Retina (tissue), 1 donor: ENCODE results near the gene RPS6KA2.
"Not testable (repeated sequence)": the region's sequence is repeated elsewhere in the genome, so short reads cannot be mapped to it uniquely, and the experiment has no call there.

Experiments
- DNase-seq: peaks from one replicate; pipeline ENCODE4 v3.0.0-alpha.2; 2016

The RPS6KA2 gene

GRCh38 chr6:166411721-166412151 is 215.3 kb downstream of the RPS6KA2 start:
- DNase-seq, result no peak

GRCh38 chr6:166411271-166411670 is 215.8 kb downstream of the RPS6KA2 start:
- no peak for DNase-seq

- no peak for DNase-seq
Observed at GRCh38 chr6:166410426-166410935, 216.6 kb downstream of the RPS6KA2 start.

- no peak for DNase-seq
Observed at GRCh38 chr6:166408936-166409755, 217.9 kb downstream of the RPS6KA2 start.

GRCh38 chr6:166406197-166406596 is 220.9 kb downstream of the RPS6KA2 start:
- DNase-seq, result no peak

GRCh38 chr6:166405386-166405785 is 221.7 kb downstream of the RPS6KA2 start:
- no peak for DNase-seq

- no peak for DNase-seq
Observed at GRCh38 chr6:166402582-166403277, 224.3 kb downstream of the RPS6KA2 start.

GRCh38 chr6:166400649-166401250 is 226.3 kb downstream of the RPS6KA2 start:
- peak; percentile 73 for DNase-seq

- DNase-seq, result no peak
Observed at GRCh38 chr6:166400181-166400580, 226.9 kb downstream of the RPS6KA2 start.

GRCh38 chr6:166398348-166398747 is 228.7 kb downstream of the RPS6KA2 start:
- no peak for DNase-seq

GRCh38 chr6:166397849-166398248 is 229.2 kb downstream of the RPS6KA2 start:
- DNase-seq, result no peak

GRCh38 chr6:166395778-166396177 is 231.3 kb downstream of the RPS6KA2 start:
- no peak for DNase-seq

- no peak for DNase-seq
Observed at GRCh38 chr6:166395351-166395750, 231.7 kb downstream of the RPS6KA2 start.

GRCh38 chr6:166394036-166394892 is 232.8 kb downstream of the RPS6KA2 start:
- no peak for DNase-seq

GRCh38 chr6:166393535-166393823 is 233.6 kb downstream of the RPS6KA2 start:
- DNase-seq, result no peak

GRCh38 chr6:166392755-166393534 is 234.1 kb downstream of the RPS6KA2 start:
- not testable (repeated sequence) for DNase-seq

- no peak for DNase-seq
Observed at GRCh38 chr6:166389119-166389518, 237.9 kb downstream of the RPS6KA2 start.

GRCh38 chr6:166388290-166389004 is 238.6 kb downstream of the RPS6KA2 start:
- DNase-seq, result no peak

- DNase-seq, result no peak
Observed at GRCh38 chr6:166387642-166388289, 239.3 kb downstream of the RPS6KA2 start.

- DNase-seq, result not testable (repeated sequence)
Observed at GRCh38 chr6:166387098-166387497, 240.0 kb downstream of the RPS6KA2 start.

GRCh38 chr6:166386111-166386510 is 240.9 kb downstream of the RPS6KA2 start:
- no peak for DNase-seq
